Endodermal cell (in vitro differentiated cells): ENCODE results near the gene LRMDA. TPM values are rescaled to one million over a fixed set of nuclear protein-coding genes. Genes with fewer than 3 reads are reported as not detected.

Experiments
- DNase-seq: peaks from one replicate; pipeline ENCODE4 v3.0.0-alpha.2; 2017
- H3K27ac ChIP-seq: 2 replicates; pipeline ENCODE4 v1.5.1; 2013; ENCODE audit warnings: mild to moderate bottlenecking, low read depth, low read length, moderate library complexity
- H3K27me3 ChIP-seq: 2 replicates; pipeline ENCODE4 v1.6.1; 2013; ENCODE audit warnings: mild to moderate bottlenecking, low read length, moderate library complexity; ENCODE audit not compliant: insufficient read depth, control insufficient read depth, poor library complexity, severe bottlenecking
- H3K36me3 ChIP-seq: 2 replicates; pipeline ENCODE4 v1.7.0; 2013; ENCODE audit warnings: mild to moderate bottlenecking, low read length, moderate library complexity; ENCODE audit not compliant: control insufficient read depth, insufficient read depth
- H3K4me1 ChIP-seq: one replicate; pipeline ENCODE4 v1.7.0; 2013; ENCODE audit warnings: low read length; ENCODE audit not compliant: control insufficient read depth, insufficient read depth
- H3K4me3 ChIP-seq: 2 replicates; pipeline ENCODE4 v1.5.1; 2013; ENCODE audit warnings: mild to moderate bottlenecking, low read length, moderate library complexity
- H3K9ac ChIP-seq: 2 replicates; pipeline ENCODE4 v1.6.1; 2013; ENCODE audit warnings: mild to moderate bottlenecking, low read length, moderate library complexity; ENCODE audit not compliant: poor library complexity, severe bottlenecking; ENCODE audit errors: extremely low read depth
- H3K9me3 ChIP-seq: 2 replicates; pipeline ENCODE4 v1.6.1; 2013; ENCODE audit warnings: mild to moderate bottlenecking, low read length, moderate library complexity; ENCODE audit not compliant: control insufficient read depth
- H3K27ac Mint-ChIP-seq: 2 replicates; pipeline ENCODE4 v1.8.0; 2020; ENCODE audit warnings: mixed read lengths
- H3K27me3 Mint-ChIP-seq: 2 replicates; pipeline ENCODE4 v1.8.0; 2021; ENCODE audit warnings: mild to moderate bottlenecking, mixed read lengths; ENCODE audit not compliant: insufficient read depth
- H3K36me3 Mint-ChIP-seq: 2 replicates; pipeline ENCODE4 v1.8.0; 2020; ENCODE audit warnings: low read depth, mixed read lengths
- H3K4me1 Mint-ChIP-seq: 2 replicates; pipeline ENCODE4 v1.8.0; 2020; ENCODE audit warnings: mixed read lengths
- H3K4me3 Mint-ChIP-seq: 2 replicates; pipeline ENCODE4 v1.8.0; 2020; ENCODE audit warnings: mild to moderate bottlenecking, moderate library complexity, mixed read lengths
- H3K9me3 Mint-ChIP-seq: 2 replicates; pipeline ENCODE4 v1.8.0; 2020; ENCODE audit warnings: mild to moderate bottlenecking, mixed read lengths
- CTCF ChIP-seq: fragments of 200-600 bp; sonication (generic); conservative IDR thresholded peaks from 2 replicates; pipeline ENCODE4 v1.5.0; 2021; ENCODE audit warnings: antibody characterized with exemption, mild to moderate bottlenecking
- WGBS, 2 experiments: methylation state at CpG; one replicate each; pipeline versions ENCODE4 v1.1.5 to v1.1.7; 2013; ENCODE audit warnings: missing lambda C conversion rate in 2 of 2, mixed read lengths in 1 of 2; ENCODE audit not compliant: insufficient coverage in 1 of 2, insufficient read length in 1 of 2; 5-methylcytosine and 5-hydroxymethylcytosine counted together
- total RNA-seq, 2 donors: library from RNA; stranded (reverse); fragmentation: NEBNext Ultra II Directional in 1 of 2; extraction: Animal tissue kit (Norgen Biotek cat#: 25700) in 1 of 2; gene quantifications; 2 replicates in 1 of 2; 3 replicates in 1 of 2; pipeline ENCODE4 v1.2.1, GENCODE V29; 2021

LRMDA gene
- total RNA-seq, 2 donors from 2014 or later = 1.7 to 5.1 TPM

GRCh38 chr10:75585294-75585693, 153.9 kb downstream of the LRMDA start:
- Histone ChIP-seq H3K27me3 (no peaks in the 10 kb centered on the region), H3K9me3 (peaks cover 15% of the 10 kb centered on the region), H3K4me1 (no peaks in the 10 kb centered on the region), H3K27ac (no peak overlapping the region), H3K9ac (no peak overlapping the region), H3K4me3 (no peak overlapping the region), H3K36me3 (no peaks in the 10 kb centered on the region)
- Mint-ChIP-seq H3K27ac (no peak overlapping the region), H3K4me1 (peaks cover 8% of the 10 kb centered on the region), H3K36me3 (no peaks in the 10 kb centered on the region), H3K9me3 (peaks cover 36% of the 10 kb centered on the region), H3K4me3 (no peak overlapping the region), H3K27me3 (peaks cover 1% of the 10 kb centered on the region)
- WGBS, 2 experiments = 90% methylated on average over 1 of the region's 1 CpG; no CpG with 5 or more reads in 1 of the 2 experiments
- DNase-seq = no peak
- no peak for TF ChIP-seq CTCF

- no peak for TF ChIP-seq CTCF
- Histone ChIP-seq H3K27ac (no peak overlapping the region), H3K27me3 (no peaks in the 10 kb centered on the region), H3K4me1 (no peaks in the 10 kb centered on the region), H3K9ac (no peak overlapping the region), H3K9me3 (peaks cover 15% of the 10 kb centered on the region), H3K36me3 (no peaks in the 10 kb centered on the region), H3K4me3 (no peak overlapping the region)
- Mint-ChIP-seq H3K4me3 (no peak overlapping the region), H3K27me3 (peaks cover 2% of the 10 kb centered on the region), H3K4me1 (peaks cover 8% of the 10 kb centered on the region), H3K9me3 (peaks cover 22% of the 10 kb centered on the region), H3K27ac (no peak overlapping the region), H3K36me3 (no peaks in the 10 kb centered on the region)
- 100% methylated on average over 1 of the region's 1 CpG; no CpG with 5 or more reads in 1 of the 2 experiments for WGBS, 2 experiments
- no peak for DNase-seq
These were observed 155.4 kb downstream of the LRMDA start for GRCh38 chr10:75586814-75587213.

- no peak overlapping the region for H3K9ac ChIP-seq
- Mint-ChIP-seq H3K27me3 (peaks cover 10% of the 10 kb centered on the region), H3K36me3 (no peaks in the 10 kb centered on the region), H3K9me3 (peaks cover 11% of the 10 kb centered on the region), H3K4me3 (no peak overlapping the region), H3K27ac (no peak overlapping the region), H3K4me1 (peaks cover 11% of the 10 kb centered on the region)
- TF ChIP-seq CTCF = no peak
- WGBS, 2 experiments = 53% methylated on average over 1 of the region's 1 CpG; no CpG with 5 or more reads in 1 of the 2 experiments
- peaks cover 3% of the 10 kb centered on the region for H3K9me3 ChIP-seq
- no peak overlapping the region for H3K4me3 ChIP-seq
- no peak overlapping the region for H3K27ac ChIP-seq
- no peak for DNase-seq
- H3K27me3 ChIP-seq = no peaks in the 10 kb centered on the region
- no peaks in the 10 kb centered on the region for H3K4me1 ChIP-seq
- H3K36me3 ChIP-seq = no peaks in the 10 kb centered on the region
These were observed 156.6 kb downstream of the LRMDA start for GRCh38 chr10:75588031-75588430.
